GM21723 (cell line): ENCODE measurements around the gene RBM23.

Experiments
- ATAC-seq: cut with Tn5 transposase; IDR thresholded peaks from one replicate; pipeline ENCODE4 v1.9.1; 2021; ENCODE audit warnings: mild to moderate bottlenecking, moderate library complexity; ENCODE audit not compliant: unreplicated experiment

RBM23 gene

GRCh38 chr14:22844221-22845102, 74.5 kb downstream of the RBM23 start:
- no peak for ATAC-seq
